DND-41 (cell line): ENCODE measurements around the gene TMEM38A.
"Not testable (repeated sequence)": the region's sequence is repeated elsewhere in the genome, so short reads cannot be mapped to it uniquely, and the experiment has no call there.

Experiments used
- ATAC-seq: fragments of 200-7000 bp; cut with Tn5 transposase; 3 replicates; pipeline ENCODE4 v1.9.1; 2021; ENCODE audit warnings: low read depth; ENCODE audit not compliant: insufficient read depth
- DNase-seq: peaks from one replicate; pipeline ENCODE4 v3.0.0-alpha.2; 2020
- H2AFZ ChIP-seq: 2 replicates; pipeline ENCODE4 v1.6.0; 2012; ENCODE audit warnings: low read depth, low read length
- H3K27ac ChIP-seq: 2 replicates; pipeline ENCODE4 v1.5.1; 2012; ENCODE audit warnings: low read length, inconsistent platforms
- H3K27me3 ChIP-seq: fragments of 200-600 bp; sonication (generic); 2 replicates; pipeline ENCODE4 v1.6.0; 2012; ENCODE audit warnings: low read length, mild to moderate bottlenecking, inconsistent platforms; ENCODE audit not compliant: insufficient read depth, poor library complexity
- H3K36me3 ChIP-seq: 2 replicates; pipeline ENCODE4 v1.5.1; 2012; ENCODE audit warnings: low read length, inconsistent platforms; ENCODE audit not compliant: insufficient read depth
- H3K4me1 ChIP-seq: 2 replicates; pipeline ENCODE4 v1.5.1; 2012; ENCODE audit warnings: mild to moderate bottlenecking, low read length; ENCODE audit not compliant: insufficient read depth
- H3K4me2 ChIP-seq: 2 replicates; pipeline ENCODE4 v1.6.0; 2012; ENCODE audit warnings: mild to moderate bottlenecking, moderate library complexity, low read length, inconsistent platforms; ENCODE audit not compliant: insufficient read depth
- H3K4me3 ChIP-seq, 2 experiments: fragments of 200-600 bp in 1 of 2; shearing (Covaris generic) in 1 of 2; 2 replicates each; pipeline ENCODE4 v1.5.1; 2012 to 2016; ENCODE audit warnings: inconsistent platforms in 2 of 2, low read length in 2 of 2, mild to moderate bottlenecking in 2 of 2, low read depth in 1 of 2, moderate library complexity in 1 of 2
- H3K79me2 ChIP-seq: 2 replicates; pipeline ENCODE4 v1.6.0; 2012; ENCODE audit warnings: low read length, inconsistent platforms; ENCODE audit not compliant: insufficient read depth
- H3K9ac ChIP-seq: 2 replicates; pipeline ENCODE4 v1.6.0; 2012; ENCODE audit warnings: low read depth, mild to moderate bottlenecking, inconsistent platforms, low read length, moderate library complexity
- H3K9me3 ChIP-seq: 2 replicates; pipeline ENCODE4 v1.5.1; 2012; ENCODE audit warnings: low read length, moderate library complexity, mild to moderate bottlenecking, inconsistent platforms; ENCODE audit not compliant: insufficient read depth, severe bottlenecking
- H4K20me1 ChIP-seq: 2 replicates; pipeline ENCODE4 v1.6.0; 2012; ENCODE audit warnings: low read length; ENCODE audit not compliant: insufficient read depth
- EZH2 ChIP-seq: IDR thresholded peaks from 3 replicates; pipeline ENCODE4 v1.6.1; 2012; ENCODE audit warnings: borderline replicate concordance, low read depth, mild to moderate bottlenecking, moderate library complexity, low read length, inconsistent platforms; ENCODE audit not compliant: severe bottlenecking
- TF ChIP-seq, protein P1 (sequence below): IDR thresholded peaks from 2 replicates; pipeline ENCODE4 v1.5.1; 2012; ENCODE audit warnings: borderline replicate concordance, low read length, moderate library complexity, mild to moderate bottlenecking; ENCODE audit not compliant: poor library complexity, severe bottlenecking; ENCODE audit errors: extremely low read depth

The TMEM38A gene

DNA sequence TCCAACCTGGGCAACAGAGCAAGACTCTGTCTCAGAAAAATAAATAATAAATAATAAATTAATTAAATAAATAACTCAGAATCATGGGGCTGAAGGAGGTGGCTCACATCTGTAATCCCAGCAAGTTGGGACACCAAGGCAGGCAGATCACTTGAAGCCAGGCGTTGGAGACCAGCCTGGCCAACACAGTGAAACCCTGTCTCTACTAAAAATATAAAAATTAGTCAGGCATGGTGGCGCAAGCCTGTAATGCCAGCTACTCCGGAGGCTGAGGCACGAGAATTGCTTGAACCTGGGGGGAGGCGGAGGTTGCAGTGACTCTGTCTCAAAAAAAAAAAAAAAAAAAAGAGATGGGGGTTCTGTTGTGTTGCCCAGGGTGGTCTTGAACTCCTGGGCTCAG is 7.2 kb downstream of the TMEM38A start:
- no peak for ATAC-seq
- TF ChIP-seq EZH2: no peak
- TF ChIP-seq, protein P1, sequence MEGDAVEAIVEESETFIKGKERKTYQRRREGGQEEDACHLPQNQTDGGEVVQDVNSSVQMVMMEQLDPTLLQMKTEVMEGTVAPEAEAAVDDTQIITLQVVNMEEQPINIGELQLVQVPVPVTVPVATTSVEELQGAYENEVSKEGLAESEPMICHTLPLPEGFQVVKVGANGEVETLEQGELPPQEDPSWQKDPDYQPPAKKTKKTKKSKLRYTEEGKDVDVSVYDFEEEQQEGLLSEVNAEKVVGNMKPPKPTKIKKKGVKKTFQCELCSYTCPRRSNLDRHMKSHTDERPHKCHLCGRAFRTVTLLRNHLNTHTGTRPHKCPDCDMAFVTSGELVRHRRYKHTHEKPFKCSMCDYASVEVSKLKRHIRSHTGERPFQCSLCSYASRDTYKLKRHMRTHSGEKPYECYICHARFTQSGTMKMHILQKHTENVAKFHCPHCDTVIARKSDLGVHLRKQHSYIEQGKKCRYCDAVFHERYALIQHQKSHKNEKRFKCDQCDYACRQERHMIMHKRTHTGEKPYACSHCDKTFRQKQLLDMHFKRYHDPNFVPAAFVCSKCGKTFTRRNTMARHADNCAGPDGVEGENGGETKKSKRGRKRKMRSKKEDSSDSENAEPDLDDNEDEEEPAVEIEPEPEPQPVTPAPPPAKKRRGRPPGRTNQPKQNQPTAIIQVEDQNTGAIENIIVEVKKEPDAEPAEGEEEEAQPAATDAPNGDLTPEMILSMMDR: no peak
- Histone ChIP-seq H3K4me2 (no peak overlapping the region), H3K9me3 (no peaks in the 10 kb centered on the region), H3K4me1 (no peaks in the 10 kb centered on the region), H4K20me1 (no peaks in the 10 kb centered on the region), H3K79me2 (no peaks in the 10 kb centered on the region), H3K4me3 (no peak overlapping the region), H3K9ac (no peak overlapping the region), H3K27me3 (no peaks in the 10 kb centered on the region), H2AFZ (no peak overlapping the region), H3K36me3 (no peaks in the 10 kb centered on the region), H3K27ac (no peak overlapping the region)
- DNase-seq: no peak

DNA sequence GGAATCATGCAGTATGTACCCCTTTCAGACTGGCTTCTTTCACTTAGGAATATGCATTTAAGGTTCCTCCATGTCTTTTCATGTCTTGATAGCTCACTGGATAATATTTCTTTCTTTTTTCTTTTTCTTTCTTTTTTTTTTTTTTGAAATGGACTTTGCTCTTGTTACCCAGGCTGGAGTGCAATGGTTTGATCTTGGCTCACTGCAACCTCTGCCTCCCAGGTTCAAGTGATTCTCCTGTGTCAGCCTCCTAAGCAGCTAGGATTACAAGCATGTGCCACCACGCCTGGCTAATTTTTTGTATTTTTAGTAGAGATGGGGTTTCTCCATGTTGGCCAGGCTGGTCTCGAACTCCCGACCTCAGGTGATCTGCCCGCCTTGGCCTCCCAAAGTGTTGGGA is 7.8 kb downstream of the TMEM38A start:
- not testable (repeated sequence) for H3K4me2 ChIP-seq, H3K79me2 ChIP-seq, H3K27ac ChIP-seq, H3K4me3 ChIP-seq, H3K27me3 ChIP-seq, H4K20me1 ChIP-seq, ATAC-seq, H3K4me1 ChIP-seq, DNase-seq, H3K9ac ChIP-seq, H3K36me3 ChIP-seq, H3K9me3 ChIP-seq, H2AFZ ChIP-seq

DNA sequence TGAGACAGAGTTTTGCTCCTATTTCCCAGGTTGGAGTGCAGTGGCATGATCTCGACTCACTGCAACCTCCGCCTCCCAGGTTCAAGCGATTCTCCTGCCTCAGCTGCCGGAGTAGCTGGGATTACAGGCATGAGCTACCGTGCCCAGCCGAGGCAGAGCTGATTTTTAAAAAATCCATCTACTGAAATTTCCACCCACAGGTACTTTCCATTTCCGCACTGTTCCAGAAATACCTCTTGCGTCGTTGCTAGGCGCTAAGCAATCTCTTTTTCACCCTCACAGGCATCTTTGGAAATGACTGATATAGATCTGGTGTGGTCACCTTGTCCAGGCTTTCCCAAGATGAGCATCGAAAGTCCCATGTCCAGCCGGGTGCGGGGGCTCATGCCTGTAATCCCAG is 9.4 kb downstream of the TMEM38A start:
- no peak overlapping the region for H3K9ac ChIP-seq
- ATAC-seq: no peak
- H3K4me3 ChIP-seq: no peak overlapping the region
- H3K36me3 ChIP-seq: no peaks in the 10 kb centered on the region
- no peak overlapping the region for H2AFZ ChIP-seq
- H3K27ac ChIP-seq: no peak overlapping the region
- H3K27me3 ChIP-seq: no peaks in the 10 kb centered on the region
- H3K4me1 ChIP-seq: no peaks in the 10 kb centered on the region
- no peaks in the 10 kb centered on the region for H4K20me1 ChIP-seq
- no peaks in the 10 kb centered on the region for H3K9me3 ChIP-seq
- no peaks in the 10 kb centered on the region for H3K79me2 ChIP-seq
- no peak for DNase-seq
- no peak overlapping the region for H3K4me2 ChIP-seq
- no peak for TF ChIP-seq EZH2
- TF ChIP-seq, protein P1: no peak

DNA sequence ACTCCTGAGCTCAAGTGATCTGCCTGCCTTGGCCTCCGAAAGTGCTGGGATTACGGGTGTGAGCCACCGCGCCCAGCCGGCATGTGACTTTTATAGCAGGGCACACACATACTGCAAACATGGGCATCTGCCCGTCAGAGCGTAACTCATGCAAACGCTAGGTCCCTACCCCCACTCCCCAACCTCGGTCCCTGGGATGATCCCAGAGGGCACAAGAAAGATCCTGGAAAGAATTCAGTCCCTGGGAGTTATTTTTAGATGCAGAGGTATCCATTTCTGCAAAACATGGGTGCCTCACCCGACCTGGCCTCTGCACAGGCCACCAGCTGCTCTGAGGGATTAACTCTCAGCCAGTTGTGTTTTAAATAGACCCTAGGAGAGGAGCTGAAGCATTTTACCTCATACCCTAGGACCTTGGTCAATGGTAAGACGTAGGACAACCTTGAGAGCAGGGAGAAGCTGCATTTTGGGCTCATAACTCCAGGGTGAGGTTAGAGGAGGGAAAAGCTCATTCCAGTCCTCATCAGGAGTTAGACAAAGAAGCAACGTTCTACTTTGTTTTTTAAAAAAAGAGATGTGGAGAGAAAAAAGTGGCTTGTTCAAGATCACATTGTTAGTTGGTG is 10.8 kb downstream of the TMEM38A start:
- no peaks in the 10 kb centered on the region for H3K9me3 ChIP-seq
- H3K4me1 ChIP-seq: no peaks in the 10 kb centered on the region
- no peaks in the 10 kb centered on the region for H4K20me1 ChIP-seq
- no peak overlapping the region for H3K27ac ChIP-seq
- no peak overlapping the region for H3K4me2 ChIP-seq
- TF ChIP-seq, protein P1: no peak
- TF ChIP-seq EZH2: no peak
- H3K79me2 ChIP-seq: no peaks in the 10 kb centered on the region
- H3K4me3 ChIP-seq: no peak overlapping the region
- no peaks in the 10 kb centered on the region for H3K36me3 ChIP-seq
- no peak for DNase-seq
- no peak overlapping the region for H3K9ac ChIP-seq
- no peaks in the 10 kb centered on the region for H3K27me3 ChIP-seq
- no peak for ATAC-seq
- no peak overlapping the region for H2AFZ ChIP-seq
